SK-N-SH (cell line): Measurements from ENCODE around the gene CFAP91. TPM values are rescaled to one million over a fixed set of nuclear protein-coding genes. Genes with fewer than 3 reads are reported as not detected.

ENCODE experiments used
- CTCF ChIA-PET: fragments of 300-600, 350-600 bp; formaldehyde crosslinking; extraction: SDS; loops from one replicate; lab custom pipeline; 2021; lab: Yijun Ruan, JAX
- POLR2A ChIA-PET: fragments of 350-600 bp; sonication (Branson Sonifier 250); formaldehyde crosslinking; extraction: SDS; loops from one replicate; lab custom pipeline; 2020; ENCODE audit warnings: antibody characterized with exemption, inconsistent platforms; lab: Yijun Ruan, JAX
- DNase-seq: peaks from one replicate; pipeline ENCODE4 v3.0.0; 2012
- H2AFZ ChIP-seq: fragments of 200-600 bp; sonication (generic); 2 replicates; pipeline ENCODE4 v1.8.1; 2016; ENCODE audit warnings: antibody characterized with exemption, mild to moderate bottlenecking, low read depth
- H3F3A ChIP-seq: fragments of 200-600 bp; sonication (generic); replicated peaks from 2 replicates; pipeline ENCODE3; 2016; ENCODE audit warnings: antibody characterized with exemption, mild to moderate bottlenecking; ENCODE audit not compliant: insufficient read depth
- H3K27ac ChIP-seq, 2 experiments: fragments of 200-500 bp in 1 of 2; fragments of 200-600 bp in 1 of 2; sonication (Bioruptor generic) in 1 of 2; sonication (generic), shearing (Covaris generic) in 1 of 2; 2 replicates each; pipeline versions ENCODE4 v1.5.1 to v1.6.1; 2014 to 2016; ENCODE audit warnings: low read depth in 2 of 2, inconsistent platforms in 1 of 2, low read length in 1 of 2, mild to moderate bottlenecking in 1 of 2, mixed read lengths in 1 of 2
- H3K27me3 ChIP-seq: fragments of 200-600 bp; sonication (generic), shearing (Covaris generic); 2 replicates; pipeline ENCODE4 v1.6.1; 2016; ENCODE audit warnings: mixed run types; ENCODE audit not compliant: insufficient read depth
- H3K36me3 ChIP-seq, 2 experiments: fragments of 200-500 bp in 1 of 2; fragments of 200-600 bp in 1 of 2; sonication (Bioruptor generic) in 1 of 2; sonication (generic) in 1 of 2; replicated peaks in 1 of 2; 2 replicates each; pipeline versions ENCODE3 to v1.5.1; 2014 to 2016; ENCODE audit warnings: low read length in 1 of 2, mild to moderate bottlenecking in 1 of 2; ENCODE audit not compliant: insufficient read depth in 2 of 2, control insufficient read depth in 1 of 2
- H3K4me1 ChIP-seq, 2 experiments: fragments of 200-500 bp in 1 of 2; fragments of 200-600 bp in 1 of 2; sonication (Bioruptor generic) in 1 of 2; sonication (generic), shearing (Covaris generic) in 1 of 2; 2 replicates each; pipeline versions ENCODE4 v1.5.1 to v1.6.1; 2014 to 2016; ENCODE audit warnings: low read depth in 1 of 2, low read length in 1 of 2, mixed run types in 1 of 2; ENCODE audit not compliant: insufficient read depth in 2 of 2, control insufficient read depth in 1 of 2
- H3K4me2 ChIP-seq: fragments of 200-600 bp; sonication (generic), shearing (Covaris generic); 2 replicates; pipeline ENCODE4 v1.6.1; 2017; ENCODE audit warnings: mixed run types
- H3K4me3 ChIP-seq, 2 experiments: fragments of 200-500 bp in 1 of 2; fragments of 200-600 bp in 1 of 2; sonication (Bioruptor generic) in 1 of 2; sonication (generic), shearing (Covaris generic) in 1 of 2; 2 replicates each; pipeline versions ENCODE4 v1.5.1 to v1.8.1; 2014 to 2016; ENCODE audit warnings: low read depth in 2 of 2, inconsistent platforms in 1 of 2, low read length in 1 of 2, mild to moderate bottlenecking in 1 of 2, mixed read lengths in 1 of 2, moderate library complexity in 1 of 2
- H3K79me2 ChIP-seq: fragments of 200-600 bp; sonication (generic); 2 replicates; pipeline ENCODE4 v1.8.1; 2017; ENCODE audit warnings: mild to moderate bottlenecking; ENCODE audit not compliant: insufficient read depth
- H3K9ac ChIP-seq: fragments of 200-600 bp; sonication (generic); 2 replicates; pipeline ENCODE4 v1.6.1; 2017; ENCODE audit warnings: mixed run types
- H3K9me2 ChIP-seq: fragments of 200-600 bp; sonication (generic); 2 replicates; pipeline ENCODE4 v1.6.1; 2017; ENCODE audit warnings: mixed run types
- H3K9me3 ChIP-seq: fragments of 200-600 bp; sonication (generic); 2 replicates; pipeline ENCODE4 v1.6.1; 2017; ENCODE audit warnings: mixed run types, mild to moderate bottlenecking, moderate library complexity
- H4K20me1 ChIP-seq: fragments of 200-600 bp; sonication (generic); 2 replicates; pipeline ENCODE4 v1.6.1; 2017; ENCODE audit warnings: mild to moderate bottlenecking, mixed run types; ENCODE audit not compliant: insufficient read depth
- CHD2 ChIP-seq: fragments of 150-350 bp; IDR thresholded peaks from 2 replicates; pipeline ENCODE4 v1.6.1; 2018; ENCODE audit warnings: low read length; ENCODE audit not compliant: partially characterized antibody
- CTCF ChIP-seq: fragments of 200-600 bp; sonication (generic); IDR thresholded peaks from 2 replicates; pipeline ENCODE4 v1.6.1; 2017; ENCODE audit warnings: antibody characterized with exemption, mild to moderate bottlenecking, moderate library complexity
- EP300 ChIP-seq, 2 experiments: IDR thresholded peaks; 2 replicates each; pipeline versions ENCODE4 v1.4.0 to v1.6.1; 2012; ENCODE audit warnings: borderline replicate concordance in 1 of 2, low read depth in 1 of 2, low read length in 1 of 2
- EZH2phosphoT487 ChIP-seq: fragments of 200-600 bp; sonication (generic); IDR thresholded peaks from 2 replicates; pipeline ENCODE4 v1.6.1; 2017; ENCODE audit warnings: low read depth, mixed run types, mild to moderate bottlenecking, antibody characterized with exemption, moderate library complexity, borderline replicate concordance
- FOSL2 ChIP-seq: IDR thresholded peaks from 2 replicates; pipeline ENCODE4 v1.4.0; 2012; ENCODE audit warnings: low read depth, mild to moderate bottlenecking, moderate library complexity, borderline replicate concordance
- FOXM1 ChIP-seq: IDR thresholded peaks from 2 replicates; pipeline ENCODE4 v1.4.0; 2012; ENCODE audit warnings: low read depth, mild to moderate bottlenecking
- GABPA ChIP-seq: IDR thresholded peaks from 2 replicates; pipeline ENCODE4 v1.4.0; 2012; ENCODE audit warnings: low read depth, mild to moderate bottlenecking
- GATA2 ChIP-seq: sonication (generic); formaldehyde crosslinking; IDR thresholded peaks from 2 replicates; pipeline ENCODE4 v1.5.0; 2020; ENCODE audit warnings: mild to moderate bottlenecking, missing genetic modification reagents
- JUND ChIP-seq: IDR thresholded peaks from 2 replicates; pipeline ENCODE4 v1.4.0; 2012
- MAX ChIP-seq: IDR thresholded peaks from 2 replicates; pipeline ENCODE4 v1.4.0; 2012; ENCODE audit warnings: low read depth
- MXI1 ChIP-seq: IDR thresholded peaks from 2 replicates; pipeline ENCODE4 v1.6.1; 2012; ENCODE audit warnings: mild to moderate bottlenecking, low read depth, low read length, improper control_type of control experiment
- NRF1 ChIP-seq: IDR thresholded peaks from 2 replicates; pipeline ENCODE4 v1.6.1; 2012; ENCODE audit warnings: low read depth, mild to moderate bottlenecking, low read length
- PBX3 ChIP-seq: IDR thresholded peaks from 2 replicates; pipeline ENCODE4; 2012
- RCOR1 ChIP-seq: fragments of 150-350 bp; IDR thresholded peaks from 2 replicates; pipeline ENCODE4 v1.6.1; 2017; ENCODE audit warnings: antibody characterized with exemption, low read length
- REST ChIP-seq: IDR thresholded peaks from 2 replicates; pipeline ENCODE4 v1.6.1; 2012; ENCODE audit warnings: mild to moderate bottlenecking, low read depth, low read length, moderate library complexity
- RXRA ChIP-seq: IDR thresholded peaks from 2 replicates; pipeline ENCODE4 v1.4.0; 2012; ENCODE audit warnings: low read depth, mild to moderate bottlenecking, borderline replicate concordance
- SIN3A ChIP-seq: IDR thresholded peaks from 2 replicates; pipeline ENCODE4 v1.6.1; 2012; ENCODE audit warnings: low read depth, mild to moderate bottlenecking, low read length, moderate library complexity, borderline replicate concordance
- SMC3 ChIP-seq: IDR thresholded peaks from 2 replicates; pipeline ENCODE4 v1.6.1; 2012; ENCODE audit warnings: low read depth, low read length, improper control_type of control experiment
- TAF1 ChIP-seq: IDR thresholded peaks from 2 replicates; pipeline ENCODE4 v1.6.1; 2012; ENCODE audit warnings: low read depth, mild to moderate bottlenecking, low read length, moderate library complexity, borderline replicate concordance
- TEAD4 ChIP-seq: IDR thresholded peaks from 2 replicates; pipeline ENCODE4 v1.4.0; 2012; ENCODE audit warnings: mild to moderate bottlenecking, borderline replicate concordance; ENCODE audit not compliant: insufficient read depth
- USF1 ChIP-seq: IDR thresholded peaks from 2 replicates; pipeline ENCODE4 v1.4.0; 2012; ENCODE audit warnings: low read depth, borderline replicate concordance
- USF2 ChIP-seq: fragments of 150-350 bp; IDR thresholded peaks from 2 replicates; pipeline ENCODE4 v1.6.1; 2017; ENCODE audit warnings: antibody characterized with exemption, low read length, low read depth, borderline replicate concordance
- YY1 ChIP-seq: IDR thresholded peaks from 2 replicates; pipeline ENCODE4 v1.4.0; 2012; ENCODE audit warnings: low read depth, mild to moderate bottlenecking
- WGBS: methylation state at CpG from one replicate; pipeline ENCODE4 v1.1.6; 2017; ENCODE audit warnings: low lambda C conversion rate; 5-methylcytosine and 5-hydroxymethylcytosine counted together
- polyA plus RNA-seq, 3 experiments: library from polyadenylated mRNA; depleted of rRNA; stranded (reverse); fragments of >200 nt; gene quantifications; 2 replicates each; pipeline ENCODE4 v1.2.3, GENCODE V29; 2012

The CFAP91 gene
- polyA plus RNA-seq, 1 of the 3 experiments (the other 2 are of a cell fraction) = 3.7 TPM

GRCh38 chr3:119662604-119663373, 40.0 kb upstream of the CFAP91 start:
- CTCF ChIA-PET = interaction anchor here (0.9 to 2.6 kb wide), 8 partner anchors 10 to 314 kb away, joined by 4 to 21 read pairs (median 5); no protein-coding TSS in a partner anchor
- Histone ChIP-seq H3K9ac (peak overlapping the region; percentile 39; the same call in 1 of the 2 replicates), H3K4me2 (peak overlapping the region; percentile 68), H3K36me3 (no peaks in the 10 kb centered on the region), H3K9me3 (no peaks in the 10 kb centered on the region), H3K27me3 (no peaks in the 10 kb centered on the region), H3K9me2 (no peaks in the 10 kb centered on the region), H4K20me1 (no peaks in the 10 kb centered on the region), H3K27ac (peak overlapping the region; percentile 93 to 98), H2AFZ (peak overlapping the region; percentile 16; the same call in 1 of the 2 replicates), H3K79me2 (no peaks in the 10 kb centered on the region), H3K4me3 (0 out of 4 replicates have a peak overlapping the region, but pooled peaks of 1 of the 2 experiments have one; percentile 2), H3K4me1 (peaks cover 40 to 58% of the 10 kb centered on the region in 2 experiments), H3F3A (peaks cover 30% of the 10 kb centered on the region)
- DNase-seq = no peak
- POLR2A ChIA-PET = interaction anchor here (0.6 to 2.5 kb wide), 8 partner anchors 10 to 368 kb away, joined by 3 to 21 read pairs (median 3); partner anchors contain the start of genes COX17 and TIMMDC1
- WGBS = 8% methylated on average over 1 of the region's 1 CpG
- TF ChIP-seq FOSL2 = no peak
- TF ChIP-seq MAX = peak; percentile 59
- TF ChIP-seq GABPA = no peak
- peak; percentile 42 for TF ChIP-seq CTCF
- TF ChIP-seq JUND = no peak; the same call in 1 of the 2 replicates
- peak; percentile 16 for TF ChIP-seq CHD2
- no peak for TF ChIP-seq MXI1
- TF ChIP-seq USF2 = no peak
- no peak for TF ChIP-seq GATA2
- no peak for TF ChIP-seq FOXM1
- peak in 1 of 2 experiments; percentile 47; a peak in 1 of 4 replicates for TF ChIP-seq EP300 (IDR thresholded peaks at IDR 0.05; ENCODE audit: borderline replicate concordance in 1 of 2, low read depth in 1 of 2, low read length in 1 of 2)
- 0 out of 2 replicates have a peak, but pooled peaks have one; percentile 53 for TF ChIP-seq SIN3A
- TF ChIP-seq RXRA = no peak
- TF ChIP-seq EZH2phosphoT487 = no peak
- TF ChIP-seq NRF1 = no peak
- no peak for TF ChIP-seq RCOR1
- peak; percentile 74; the same call in 1 of the 2 replicates for TF ChIP-seq TAF1
- TF ChIP-seq TEAD4 = no peak
- no peak; the same call in 1 of the 2 replicates for TF ChIP-seq REST
- peak; percentile 58 for TF ChIP-seq PBX3
- no peak for TF ChIP-seq YY1
- TF ChIP-seq USF1 = no peak
- TF ChIP-seq SMC3 = no peak; the same call in 1 of the 2 replicates
